ENCODE measurements around the gene CNTNAP2.

DNA sequence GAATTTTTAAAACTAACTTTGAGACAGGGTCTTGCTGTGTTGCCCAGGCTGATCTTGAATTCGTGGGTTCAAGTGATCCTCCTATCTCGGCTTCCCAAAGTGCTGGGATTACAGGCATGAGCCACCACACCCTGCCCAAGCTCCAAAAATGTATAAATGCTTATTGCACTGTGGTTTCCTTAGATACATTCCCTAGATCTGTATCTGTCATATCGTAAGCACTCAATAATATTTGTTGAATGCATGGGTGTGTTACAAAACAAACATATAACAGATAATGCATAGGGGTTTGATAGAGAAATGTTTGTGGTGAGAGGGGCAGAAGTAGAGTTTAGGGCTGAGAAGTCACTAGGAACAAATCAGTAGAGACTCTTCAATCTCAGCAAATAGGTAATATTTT lies 1518.7 kb downstream of the CNTNAP2 start:
- TF ChIP-seq, protein P1, sequence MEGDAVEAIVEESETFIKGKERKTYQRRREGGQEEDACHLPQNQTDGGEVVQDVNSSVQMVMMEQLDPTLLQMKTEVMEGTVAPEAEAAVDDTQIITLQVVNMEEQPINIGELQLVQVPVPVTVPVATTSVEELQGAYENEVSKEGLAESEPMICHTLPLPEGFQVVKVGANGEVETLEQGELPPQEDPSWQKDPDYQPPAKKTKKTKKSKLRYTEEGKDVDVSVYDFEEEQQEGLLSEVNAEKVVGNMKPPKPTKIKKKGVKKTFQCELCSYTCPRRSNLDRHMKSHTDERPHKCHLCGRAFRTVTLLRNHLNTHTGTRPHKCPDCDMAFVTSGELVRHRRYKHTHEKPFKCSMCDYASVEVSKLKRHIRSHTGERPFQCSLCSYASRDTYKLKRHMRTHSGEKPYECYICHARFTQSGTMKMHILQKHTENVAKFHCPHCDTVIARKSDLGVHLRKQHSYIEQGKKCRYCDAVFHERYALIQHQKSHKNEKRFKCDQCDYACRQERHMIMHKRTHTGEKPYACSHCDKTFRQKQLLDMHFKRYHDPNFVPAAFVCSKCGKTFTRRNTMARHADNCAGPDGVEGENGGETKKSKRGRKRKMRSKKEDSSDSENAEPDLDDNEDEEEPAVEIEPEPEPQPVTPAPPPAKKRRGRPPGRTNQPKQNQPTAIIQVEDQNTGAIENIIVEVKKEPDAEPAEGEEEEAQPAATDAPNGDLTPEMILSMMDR (IDR thresholded peaks at IDR 0.05): no peak
- no peak for TF ChIP-seq POLR2A (IDR thresholded peaks at IDR 0.05)

All from uterus (tissue), 2 donors.